ENCODE measurements around the gene KIF23.

DNA sequence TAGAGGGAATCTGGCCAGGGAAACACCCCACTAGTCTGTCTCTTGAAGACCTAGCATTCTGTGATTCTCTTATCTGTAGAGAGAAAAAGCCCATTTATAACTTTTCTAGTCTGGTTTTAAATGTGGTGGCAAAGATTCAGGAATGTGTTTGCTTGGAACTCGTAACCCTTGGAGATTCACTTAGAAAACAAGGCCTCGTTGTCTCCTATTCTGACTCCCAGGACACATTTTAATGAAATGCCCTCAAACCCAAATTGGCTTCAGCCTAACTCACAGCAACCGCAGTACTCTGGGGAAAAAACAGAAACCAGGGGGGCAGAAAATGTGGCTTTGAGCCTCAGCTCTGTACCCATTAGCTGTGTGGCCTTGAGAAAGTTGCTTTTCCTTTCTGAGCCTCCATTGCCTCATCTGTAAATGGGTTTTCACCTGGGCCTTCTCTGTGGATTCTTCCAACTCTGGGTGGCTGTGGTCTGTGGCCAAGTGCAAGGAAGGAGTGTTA is 75.0 kb downstream of the KIF23 start:
- no peak for TF ChIP-seq GATA2 (IDR thresholded peaks at IDR 0.05; ENCODE audit: low read depth, low read length)
- TF ChIP-seq GATA3 (IDR thresholded peaks at IDR 0.05; ENCODE audit: low read depth, low read length), result no peak

All from SH-SY5Y (cell line).